ENCODE measurements around the gene NSMF. TPM values are rescaled to one million over a fixed set of nuclear protein-coding genes. Genes with fewer than 3 reads are reported as not detected.
A peak's percentile ranks its signal among the peaks of the same experiment; 100 is the strongest.

Gene NSMF
- total and polyA plus RNA-seq, 10 of the 15 experiments (the other 5 are each of a cell fraction or from before 2014, with no cell fraction given), result 0.13 to 44.3 (median 13.4) TPM

GRCh38 chr9:137445275-137445807 lies 13.8 kb downstream of the NSMF start (continued):
- TF ChIP-seq ZBTB11 (CRISPR knock-in tag; IDR thresholded peaks at IDR 0.05), result no peak
- TF ChIP-seq BACH1 (IDR thresholded peaks at IDR 0.05; ENCODE audit: borderline replicate concordance), result no peak
- TF ChIP-seq CBFB (IDR thresholded peaks at IDR 0.05; ENCODE audit: low read depth), result 0 out of 2 replicates have a peak, but pooled peaks have one; percentile 29
- TF ChIP-seq ZBTB40 (IDR thresholded peaks at IDR 0.05; ENCODE audit: borderline replicate concordance), result no peak
- TF ChIP-seq USF2 (IDR thresholded peaks at IDR 0.05; ENCODE audit: borderline replicate concordance, low read depth, low read length), result no peak
